ENCODE results near the gene HHIPL1. TPM values are rescaled to one million over a fixed set of nuclear protein-coding genes. Genes with fewer than 3 reads are reported as not detected.

Gene HHIPL1
- total RNA-seq, 2 experiments from 2014 or later: not detected

- H3K27ac Mint-ChIP-seq: no peak overlapping the region
- peaks cover 7 to 27% of the 10 kb centered on the region in 2 experiments for H3K9me3 ChIP-seq (ENCODE audit: control insufficient read depth in 1 of 2, insufficient read depth in 1 of 2, low read length in 2 of 2)
- ChIA-PET POLR2A (no interaction called here), CTCF (no interaction called here)
- no peak overlapping the region for H3K4me3 Mint-ChIP-seq
- no peak overlapping the region for H3K27ac ChIP-seq (ENCODE audit: low read depth in 1 of 2, low read length in 2 of 2)
- peaks cover 43% of the 10 kb centered on the region for H3K4me1 ChIP-seq (ENCODE audit: insufficient read depth, low read length)
- H3K27me3 Mint-ChIP-seq: peaks cover 3% of the 10 kb centered on the region
- peaks cover 4% of the 10 kb centered on the region for H3K4me1 Mint-ChIP-seq (ENCODE audit: low read depth)
- DNase-seq: no peak
- H3K4me3 ChIP-seq (ENCODE audit: low read length): no peak overlapping the region
- H3K36me3 Mint-ChIP-seq (ENCODE audit: low read depth): no peaks in the 10 kb centered on the region
- H3K36me3 ChIP-seq (ENCODE audit: insufficient read depth, low read length): no peaks in the 10 kb centered on the region
- H3K27me3 ChIP-seq (ENCODE audit: control insufficient read depth in 1 of 2, insufficient read depth in 2 of 2, low read length in 2 of 2): no peaks in the 10 kb centered on the region
- TF ChIP-seq CTCF (IDR thresholded peaks at IDR 0.05): no peak
- no peak for ATAC-seq (ENCODE audit: poor library complexity)
- intact Hi-C loops (cut with DNase I, micrococcal nuclease): loop anchor here in 1 of 2 experiments (5.0 to 10.0 kb wide), 3 partner anchors 292 to 697 kb away; partner anchors contain the start of gene WDR25
- H3K9me3 Mint-ChIP-seq: no peaks in the 10 kb centered on the region
Observed at GRCh38 chr14:99679996-99680395, 35.1 kb downstream of the HHIPL1 start.

GRCh38 chr14:99681101-99681831 is 36.3 kb downstream of the HHIPL1 start:
- Histone ChIP-seq H3K27me3 (ENCODE audit: control insufficient read depth in 1 of 2, insufficient read depth in 2 of 2, low read length in 2 of 2) (no peaks in the 10 kb centered on the region), H3K4me1 (ENCODE audit: insufficient read depth, low read length) (peaks cover 33% of the 10 kb centered on the region), H3K9me3 (ENCODE audit: control insufficient read depth in 1 of 2, insufficient read depth in 1 of 2, low read length in 2 of 2) (peaks cover 7 to 22% of the 10 kb centered on the region in 2 experiments), H3K36me3 (ENCODE audit: insufficient read depth, low read length) (no peaks in the 10 kb centered on the region), H3K4me3 (ENCODE audit: low read length) (no peak overlapping the region), H3K27ac (ENCODE audit: low read depth in 1 of 2, low read length in 2 of 2) (no peak overlapping the region)
- no peak overlapping the region for H3K27ac Mint-ChIP-seq
- peak in 1 of 14 experiments; percentile 14 for DNase-seq
- ATAC-seq (ENCODE audit: poor library complexity): no peak
- CTCF ChIA-PET: no interaction called here
- H3K27me3 Mint-ChIP-seq: peaks cover 3% of the 10 kb centered on the region
- no peak for TF ChIP-seq CTCF (IDR thresholded peaks at IDR 0.05)
- POLR2A ChIA-PET: no interaction called here
- intact Hi-C loops (cut with DNase I, micrococcal nuclease): loop anchor here in 1 of 2 experiments (5.0 to 10.0 kb wide), 3 partner anchors 291 to 696 kb away; partner anchors contain the start of gene WDR25
- H3K9me3 Mint-ChIP-seq: no peaks in the 10 kb centered on the region
- H3K4me1 Mint-ChIP-seq (ENCODE audit: low read depth): peaks cover 12% of the 10 kb centered on the region
- peak overlapping the region; percentile 15 for H3K4me3 Mint-ChIP-seq
- H3K36me3 Mint-ChIP-seq (ENCODE audit: low read depth): no peaks in the 10 kb centered on the region

GRCh38 chr14:99681832-99682148 is 36.9 kb downstream of the HHIPL1 start:
- Mint-ChIP-seq H3K36me3 (ENCODE audit: low read depth) (no peaks in the 10 kb centered on the region), H3K9me3 (no peaks in the 10 kb centered on the region), H3K4me3 (peak overlapping the region; percentile 70), H3K27me3 (peaks cover 4% of the 10 kb centered on the region), H3K27ac (no peak overlapping the region), H3K4me1 (ENCODE audit: low read depth) (peaks cover 12% of the 10 kb centered on the region)
- DNase-seq (no peak), ATAC-seq (ENCODE audit: poor library complexity) (no peak)
- Histone ChIP-seq H3K27me3 (ENCODE audit: control insufficient read depth in 1 of 2, insufficient read depth in 2 of 2, low read length in 2 of 2) (peaks cover 0 to under 1% of the 10 kb centered on the region in 2 experiments), H3K4me3 (ENCODE audit: low read length) (no peak overlapping the region), H3K36me3 (ENCODE audit: insufficient read depth, low read length) (no peaks in the 10 kb centered on the region), H3K27ac (ENCODE audit: low read depth in 1 of 2, low read length in 2 of 2) (no peak overlapping the region), H3K9me3 (ENCODE audit: control insufficient read depth in 1 of 2, insufficient read depth in 1 of 2, low read length in 2 of 2) (peaks cover 7 to 22% of the 10 kb centered on the region in 2 experiments), H3K4me1 (ENCODE audit: insufficient read depth, low read length) (peaks cover 28% of the 10 kb centered on the region)
- ChIA-PET CTCF (no interaction called here), POLR2A (no interaction called here)
- no peak for TF ChIP-seq CTCF (IDR thresholded peaks at IDR 0.05)
- intact Hi-C loops (cut with DNase I, micrococcal nuclease): loop anchor here (1.0 to 10.0 kb wide), 7 partner anchors 77 to 696 kb away; partner anchors contain the start of genes CCDC85C (in 1 of the 2), EML1 (in 1 of the 2) and WDR25 (in 1 of the 2)

Data from CD4-positive, alpha-beta T cell (primary cell).